ENCODE results near the gene TEAD1.

DNA sequence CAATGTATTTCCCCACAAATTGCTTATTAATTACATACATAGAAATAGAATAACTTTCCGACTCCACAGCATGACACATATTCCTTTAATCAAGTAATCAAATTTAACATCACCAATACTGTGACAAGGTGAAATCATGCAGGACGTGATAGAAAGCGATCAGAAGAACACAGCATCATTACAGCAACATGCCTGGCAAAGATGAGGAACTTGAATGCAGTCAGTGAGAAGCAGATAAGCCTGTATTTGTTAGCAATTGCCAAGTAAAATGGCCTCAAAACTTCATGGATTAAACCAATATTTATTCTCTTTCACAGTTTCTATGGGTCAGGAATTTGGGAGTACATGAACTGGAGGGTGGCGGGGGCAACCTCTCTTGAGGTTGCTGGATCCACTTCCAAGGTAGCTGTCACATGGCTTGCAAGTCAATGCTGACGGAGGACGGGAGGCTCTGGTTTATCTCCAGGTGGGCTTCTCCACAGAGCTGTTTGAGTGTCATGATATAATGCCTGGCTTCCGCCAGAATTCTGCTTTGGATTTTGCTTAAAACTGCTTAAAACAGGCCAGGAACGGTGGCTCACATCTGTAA lies 12.0 kb upstream of the TEAD1 start:
- TF ChIP-seq, protein P1, sequence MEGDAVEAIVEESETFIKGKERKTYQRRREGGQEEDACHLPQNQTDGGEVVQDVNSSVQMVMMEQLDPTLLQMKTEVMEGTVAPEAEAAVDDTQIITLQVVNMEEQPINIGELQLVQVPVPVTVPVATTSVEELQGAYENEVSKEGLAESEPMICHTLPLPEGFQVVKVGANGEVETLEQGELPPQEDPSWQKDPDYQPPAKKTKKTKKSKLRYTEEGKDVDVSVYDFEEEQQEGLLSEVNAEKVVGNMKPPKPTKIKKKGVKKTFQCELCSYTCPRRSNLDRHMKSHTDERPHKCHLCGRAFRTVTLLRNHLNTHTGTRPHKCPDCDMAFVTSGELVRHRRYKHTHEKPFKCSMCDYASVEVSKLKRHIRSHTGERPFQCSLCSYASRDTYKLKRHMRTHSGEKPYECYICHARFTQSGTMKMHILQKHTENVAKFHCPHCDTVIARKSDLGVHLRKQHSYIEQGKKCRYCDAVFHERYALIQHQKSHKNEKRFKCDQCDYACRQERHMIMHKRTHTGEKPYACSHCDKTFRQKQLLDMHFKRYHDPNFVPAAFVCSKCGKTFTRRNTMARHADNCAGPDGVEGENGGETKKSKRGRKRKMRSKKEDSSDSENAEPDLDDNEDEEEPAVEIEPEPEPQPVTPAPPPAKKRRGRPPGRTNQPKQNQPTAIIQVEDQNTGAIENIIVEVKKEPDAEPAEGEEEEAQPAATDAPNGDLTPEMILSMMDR (IDR thresholded peaks at IDR 0.05) = no peak
- TF ChIP-seq POLR2AphosphoS5 (IDR thresholded peaks at IDR 0.05) = no peak
- no peak for TF ChIP-seq POLR2A (IDR thresholded peaks at IDR 0.05)

Measured in gastroesophageal sphincter (tissue), 3 donors.